H9 (cell line): ENCODE results near the gene PREP. TPM values are rescaled to one million over a fixed set of nuclear protein-coding genes. Genes with fewer than 3 reads are reported as not detected.

ENCODE experiments used
- DNase-seq: peaks from one replicate; pipeline ENCODE4 v3.0.0-alpha.2; 2017
- H2AFZ ChIP-seq: one replicate; pipeline ENCODE4 v1.6.1; 2013; ENCODE audit warnings: mild to moderate bottlenecking, low read length, control low read depth, moderate library complexity
- H2AK5ac ChIP-seq: 2 replicates; pipeline ENCODE4 v1.6.1; 2013; ENCODE audit warnings: low read length, control low read depth, mixed read lengths; ENCODE audit not compliant: insufficient read length
- H2BK120ac ChIP-seq: one replicate; pipeline ENCODE4 v1.6.1; 2013; ENCODE audit warnings: low read depth, mild to moderate bottlenecking, low read length, control low read depth, inconsistent platforms; ENCODE audit not compliant: poor library complexity, severe bottlenecking
- H2BK12ac ChIP-seq: 2 replicates; pipeline ENCODE4 v1.6.1; 2013; ENCODE audit warnings: low read length, control low read depth, mixed read lengths, low read depth; ENCODE audit not compliant: insufficient read length
- H2BK15ac ChIP-seq: 2 replicates; pipeline ENCODE4 v1.6.1; 2013; ENCODE audit warnings: low read depth, low read length, control low read depth
- H2BK20ac ChIP-seq: one replicate; pipeline ENCODE4 v1.6.1; 2013; ENCODE audit warnings: low read depth, mild to moderate bottlenecking, low read length, control low read depth, inconsistent platforms; ENCODE audit not compliant: poor library complexity, severe bottlenecking
- H2BK5ac ChIP-seq: 2 replicates; pipeline ENCODE4 v1.6.1; 2013; ENCODE audit warnings: low read length, control low read depth, mixed read lengths; ENCODE audit not compliant: insufficient read length
- H3K14ac ChIP-seq: 2 replicates; pipeline ENCODE4 v1.6.1; 2013; ENCODE audit warnings: low read length, control low read depth; ENCODE audit not compliant: insufficient read depth
- H3K18ac ChIP-seq: 2 replicates; pipeline ENCODE4 v1.6.1; 2013; ENCODE audit warnings: low read depth, mild to moderate bottlenecking, mixed read lengths, low read length, control low read depth; ENCODE audit not compliant: insufficient read length
- H3K23ac ChIP-seq: 2 replicates; pipeline ENCODE4 v1.6.1; 2013; ENCODE audit warnings: low read length, control low read depth, mixed read lengths, low read depth; ENCODE audit not compliant: insufficient read length
- H3K23me2 ChIP-seq: 2 replicates; pipeline ENCODE4 v1.6.1; 2013; ENCODE audit warnings: low read depth, mild to moderate bottlenecking, mixed read lengths, low read length, control low read depth; ENCODE audit not compliant: insufficient read length, poor library complexity, severe bottlenecking
- H3K27ac ChIP-seq: 2 replicates; pipeline ENCODE4 v1.5.1; 2013; ENCODE audit warnings: low read length, control low read depth, mixed read lengths, low read depth; ENCODE audit not compliant: insufficient read length
- H3K27me3 ChIP-seq: 2 replicates; pipeline ENCODE4 v1.6.1; 2013; ENCODE audit warnings: low read length, control low read depth, inconsistent platforms; ENCODE audit not compliant: insufficient read depth
- H3K4ac ChIP-seq: 2 replicates; pipeline ENCODE4 v1.6.1; 2013; ENCODE audit warnings: low read depth, mild to moderate bottlenecking, control low read depth, inconsistent platforms, low read length, moderate library complexity
- H3K4me1 ChIP-seq: 2 replicates; pipeline ENCODE4 v1.6.1; 2013; ENCODE audit warnings: low read length, control low read depth, inconsistent platforms; ENCODE audit not compliant: insufficient read depth
- H3K4me2 ChIP-seq: 2 replicates; pipeline ENCODE4 v1.6.1; 2013; ENCODE audit warnings: low read length, control low read depth, mixed read lengths; ENCODE audit not compliant: insufficient read length, insufficient read depth
- H3K56ac ChIP-seq: 2 replicates; pipeline ENCODE4 v1.6.1; 2013; ENCODE audit warnings: low read depth, mild to moderate bottlenecking, mixed read lengths, low read length, control low read depth; ENCODE audit not compliant: insufficient read length
- H3K79me1 ChIP-seq: 2 replicates; pipeline ENCODE4 v1.6.1; 2013; ENCODE audit warnings: low read depth, mild to moderate bottlenecking, moderate library complexity, low read length, control low read depth, inconsistent platforms; ENCODE audit not compliant: insufficient read depth, poor library complexity, severe bottlenecking
- H3K79me2 ChIP-seq: 2 replicates; pipeline ENCODE4 v1.6.1; 2013; ENCODE audit warnings: low read length, control low read depth, inconsistent platforms; ENCODE audit not compliant: insufficient read depth
- H3K9ac ChIP-seq: 2 replicates; pipeline ENCODE4 v1.6.1; 2013; ENCODE audit warnings: low read length, control low read depth, mixed read lengths; ENCODE audit not compliant: insufficient read length; ENCODE audit errors: extremely low read depth
- H3K9me3 ChIP-seq: one replicate; pipeline ENCODE4 v1.6.1; 2013; ENCODE audit warnings: low read depth, low read length, inconsistent platforms; ENCODE audit not compliant: control insufficient read depth
- H3T11ph ChIP-seq: one replicate; pipeline ENCODE4 v1.6.1; 2013; ENCODE audit warnings: mild to moderate bottlenecking, low read length, control low read depth, inconsistent platforms
- H4K20me1 ChIP-seq: one replicate; pipeline ENCODE4 v1.6.1; 2013; ENCODE audit not compliant: control insufficient read depth, insufficient read length, insufficient read depth
- H4K5ac ChIP-seq: 2 replicates; pipeline ENCODE4 v1.6.1; 2013; ENCODE audit warnings: low read depth, mild to moderate bottlenecking, mixed read lengths, low read length, control low read depth; ENCODE audit not compliant: insufficient read length
- H4K8ac ChIP-seq: replicated peaks from 2 replicates; pipeline ENCODE4 v1.6.1; 2013; ENCODE audit warnings: low read length, control low read depth, mixed read lengths, low read depth; ENCODE audit not compliant: insufficient read length
- H4K91ac ChIP-seq: 2 replicates; pipeline ENCODE4 v1.6.1; 2013; ENCODE audit warnings: low read depth, mild to moderate bottlenecking, moderate library complexity, mixed read lengths, low read length, control low read depth; ENCODE audit not compliant: insufficient read length
- H3K27ac Mint-ChIP-seq, 3 experiments: 2 replicates in 2 of 3; 3 replicates in 1 of 3; pipeline ENCODE4 v1.8.0; 2020 to 2021; ENCODE audit warnings: mixed read lengths in 3 of 3, mild to moderate bottlenecking in 1 of 3, moderate library complexity in 1 of 3
- H3K27me3 Mint-ChIP-seq: 2 replicates; pipeline ENCODE4 v1.8.0; 2021; ENCODE audit warnings: low read depth, mild to moderate bottlenecking, moderate library complexity, mixed read lengths
- H3K36me3 Mint-ChIP-seq, 3 experiments: 2 replicates in 2 of 3; 3 replicates in 1 of 3; pipeline ENCODE4 v1.8.0; 2020 to 2021; ENCODE audit warnings: low read depth in 3 of 3, mixed read lengths in 3 of 3; ENCODE audit not compliant: insufficient read depth in 1 of 3
- H3K4me1 Mint-ChIP-seq, 2 experiments: 2 replicates each; pipeline ENCODE4 v1.8.0; 2020; ENCODE audit warnings: mixed read lengths in 2 of 2
- H3K4me3 Mint-ChIP-seq, 2 experiments: 2 replicates in 1 of 2; 3 replicates in 1 of 2; pipeline ENCODE4 v1.8.0; 2020 to 2021; ENCODE audit warnings: mild to moderate bottlenecking in 2 of 2, mixed read lengths in 2 of 2, moderate library complexity in 1 of 2
- H3K9me3 Mint-ChIP-seq, 2 experiments: 2 replicates in 1 of 2; 3 replicates in 1 of 2; pipeline ENCODE4 v1.8.0; 2020; ENCODE audit warnings: mild to moderate bottlenecking in 2 of 2, mixed read lengths in 2 of 2, moderate library complexity in 1 of 2
- CTCF ChIP-seq: fragments of 200-600 bp; sonication (generic); conservative IDR thresholded peaks from 3 replicates; pipeline ENCODE4 v1.8.0; 2021; ENCODE audit warnings: antibody characterized with exemption, mild to moderate bottlenecking
- WGBS: extraction: QIAGEN DNeasy Blood & Tissue Kit; methylation state at CpG from one replicate; pipeline ENCODE4 v1.1.7; 2013; ENCODE audit warnings: missing lambda C conversion rate, low lambda C conversion rate, mixed read lengths; ENCODE audit not compliant: insufficient read length; ENCODE audit errors: extremely low coverage; 5-methylcytosine and 5-hydroxymethylcytosine counted together
- total RNA-seq: library from RNA; stranded (reverse); gene quantifications from 2 replicates; pipeline ENCODE4 v1.2.1, GENCODE V29; 2021

Gene PREP
- total RNA-seq, 1 experiment from 2014 or later: 54.0 TPM

GRCh38 chr6:105432797-105433196, 29.9 kb upstream of the PREP start:
- H3K18ac ChIP-seq: no peak overlapping the region
- WGBS: no CpG with 5 or more reads among the region's 3 CpGs
- no peak overlapping the region for H2BK12ac ChIP-seq
- H3K56ac ChIP-seq: no peak overlapping the region
- H4K20me1 ChIP-seq: no peaks in the 10 kb centered on the region
- no peak overlapping the region for H3K4ac ChIP-seq
- no peak overlapping the region for H2BK15ac ChIP-seq
- no peak overlapping the region for H2AFZ ChIP-seq
- no peak overlapping the region for H3T11ph ChIP-seq
- no peak for DNase-seq
- no peak overlapping the region for H3K14ac ChIP-seq
- H3K79me2 ChIP-seq: no peaks in the 10 kb centered on the region
- H3K4me1 Mint-ChIP-seq: peaks cover 6 to 12% of the 10 kb centered on the region in 2 experiments
- no peak overlapping the region for H2BK120ac ChIP-seq
- no peak overlapping the region for H4K91ac ChIP-seq
- no peaks in the 10 kb centered on the region for H3K9me3 ChIP-seq
- H3K27ac ChIP-seq: no peak overlapping the region
- no peak overlapping the region for H3K9ac ChIP-seq
- H2BK20ac ChIP-seq: no peak overlapping the region
- no peak overlapping the region for H4K5ac ChIP-seq
- H3K79me1 ChIP-seq: no peaks in the 10 kb centered on the region
- no peak overlapping the region for H3K23ac ChIP-seq
- no peaks in the 10 kb centered on the region for H3K27me3 ChIP-seq
- H3K23me2 ChIP-seq: no peaks in the 10 kb centered on the region
- no peaks in the 10 kb centered on the region for H3K9me3 Mint-ChIP-seq
- H3K27ac Mint-ChIP-seq: no peak overlapping the region
- H3K4me2 ChIP-seq: no peak overlapping the region
- H2AK5ac ChIP-seq: no peak overlapping the region
- H4K8ac ChIP-seq: no peak overlapping the region
- no peaks in the 10 kb centered on the region for H3K36me3 Mint-ChIP-seq
- H2BK5ac ChIP-seq: no peak overlapping the region
- peaks cover 4% of the 10 kb centered on the region for H3K4me1 ChIP-seq
- no peaks in the 10 kb centered on the region for H3K27me3 Mint-ChIP-seq
- H3K4me3 Mint-ChIP-seq: no peak overlapping the region
- no peak for TF ChIP-seq CTCF
